Measurements from ENCODE around the gene CZIB. TPM values are rescaled to one million over a fixed set of nuclear protein-coding genes. Genes with fewer than 3 reads are reported as not detected.

Gene CZIB
- total and polyA plus RNA-seq, 2 of the 4 experiments (the other 2 are of a cell fraction) = 41.0 to 58.9 TPM

DNA sequence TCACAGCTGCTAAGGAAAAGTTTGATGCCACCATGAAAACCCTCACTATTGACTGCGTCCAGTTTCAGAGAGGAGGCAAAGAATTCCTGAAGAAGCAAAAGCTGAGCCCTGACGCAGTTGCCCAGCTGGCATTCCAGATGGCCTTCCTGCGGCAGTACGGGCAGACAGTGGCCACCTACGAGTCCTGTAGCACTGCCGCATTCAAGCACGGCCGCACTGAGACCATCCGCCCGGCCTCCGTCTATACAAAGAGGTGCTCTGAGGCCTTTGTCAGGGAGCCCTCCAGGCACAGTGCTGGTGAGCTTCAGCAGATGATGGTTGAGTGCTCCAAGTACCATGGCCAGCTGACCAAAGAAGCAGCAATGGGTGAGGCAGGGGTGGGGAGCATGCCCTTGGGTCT, 9.5 kb downstream of the CZIB start:
- H2BK120ac ChIP-seq (ENCODE audit: low read depth, low read length) = no peak overlapping the region
- H2BK15ac ChIP-seq (ENCODE audit: low read depth, low read length) = no peak overlapping the region
- no peak overlapping the region for H3K14ac ChIP-seq (replicated peaks; ENCODE audit: low read depth, low read length)
- ATAC-seq (ENCODE audit: low read depth) (no peak), DNase-seq (no peak)
- no peak overlapping the region for H3K4me3 ChIP-seq (ENCODE audit: insufficient read depth, low read depth, low read length)
- peaks cover 3% of the 10 kb centered on the region for H3K9me3 ChIP-seq (ENCODE audit: control insufficient read depth, insufficient read depth, low read length)
- H4K20me1 ChIP-seq (ENCODE audit: insufficient read depth, low read length) = no peaks in the 10 kb centered on the region
- peaks cover 53% of the 10 kb centered on the region for H3K36me3 ChIP-seq (ENCODE audit: control insufficient read depth, insufficient read depth, low read length)
- H3K9ac ChIP-seq (ENCODE audit: low read depth, low read length) = no peak overlapping the region
- intact Hi-C loops (cut with micrococcal nuclease) (no loop called here), dilution Hi-C loops (cut with HindIII; ENCODE audit: low sequenced_read_pairs, unreplicated experiment) (no loop called here), in situ Hi-C loops (cut with MboI; ENCODE audit: low sequenced_read_pairs) (no loop called here)
- no peak overlapping the region for H3K4me2 ChIP-seq (ENCODE audit: low read depth, low read length)
- no peak overlapping the region for H3K56ac ChIP-seq (ENCODE audit: extremely low read depth, insufficient read depth, low read length)
- H4K8ac ChIP-seq (ENCODE audit: low read depth in 2 of 2, low read length in 2 of 2) = no peak overlapping the region
- no peak overlapping the region for H4K5ac ChIP-seq (ENCODE audit: low read depth, low read length)
- no peaks in the 10 kb centered on the region for H3K4me1 ChIP-seq (ENCODE audit: control insufficient read depth, insufficient read depth, low read length)
- no peak overlapping the region for H3K18ac ChIP-seq (ENCODE audit: low read depth, low read length)
- H2BK20ac ChIP-seq (ENCODE audit: low read depth, low read length) = no peak overlapping the region
- CTCF ChIA-PET = no interaction called here
- no peak overlapping the region for H2AFZ ChIP-seq (replicated peaks; ENCODE audit: low read length, poor library complexity)
- no peak for TF ChIP-seq MAFK (IDR thresholded peaks at IDR 0.05; ENCODE audit: low read depth, low read length)
- no peak for TF ChIP-seq MXI1 (IDR thresholded peaks at IDR 0.05; ENCODE audit: borderline replicate concordance, low read depth, low read length)
- TF ChIP-seq, protein P1, sequence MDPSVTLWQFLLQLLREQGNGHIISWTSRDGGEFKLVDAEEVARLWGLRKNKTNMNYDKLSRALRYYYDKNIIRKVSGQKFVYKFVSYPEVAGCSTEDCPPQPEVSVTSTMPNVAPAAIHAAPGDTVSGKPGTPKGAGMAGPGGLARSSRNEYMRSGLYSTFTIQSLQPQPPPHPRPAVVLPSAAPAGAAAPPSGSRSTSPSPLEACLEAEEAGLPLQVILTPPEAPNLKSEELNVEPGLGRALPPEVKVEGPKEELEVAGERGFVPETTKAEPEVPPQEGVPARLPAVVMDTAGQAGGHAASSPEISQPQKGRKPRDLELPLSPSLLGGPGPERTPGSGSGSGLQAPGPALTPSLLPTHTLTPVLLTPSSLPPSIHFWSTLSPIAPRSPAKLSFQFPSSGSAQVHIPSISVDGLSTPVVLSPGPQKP (IDR thresholded peaks at IDR 0.05; ENCODE audit: borderline replicate concordance, low read depth, low read length) = no peak
- TF ChIP-seq, protein P2, sequence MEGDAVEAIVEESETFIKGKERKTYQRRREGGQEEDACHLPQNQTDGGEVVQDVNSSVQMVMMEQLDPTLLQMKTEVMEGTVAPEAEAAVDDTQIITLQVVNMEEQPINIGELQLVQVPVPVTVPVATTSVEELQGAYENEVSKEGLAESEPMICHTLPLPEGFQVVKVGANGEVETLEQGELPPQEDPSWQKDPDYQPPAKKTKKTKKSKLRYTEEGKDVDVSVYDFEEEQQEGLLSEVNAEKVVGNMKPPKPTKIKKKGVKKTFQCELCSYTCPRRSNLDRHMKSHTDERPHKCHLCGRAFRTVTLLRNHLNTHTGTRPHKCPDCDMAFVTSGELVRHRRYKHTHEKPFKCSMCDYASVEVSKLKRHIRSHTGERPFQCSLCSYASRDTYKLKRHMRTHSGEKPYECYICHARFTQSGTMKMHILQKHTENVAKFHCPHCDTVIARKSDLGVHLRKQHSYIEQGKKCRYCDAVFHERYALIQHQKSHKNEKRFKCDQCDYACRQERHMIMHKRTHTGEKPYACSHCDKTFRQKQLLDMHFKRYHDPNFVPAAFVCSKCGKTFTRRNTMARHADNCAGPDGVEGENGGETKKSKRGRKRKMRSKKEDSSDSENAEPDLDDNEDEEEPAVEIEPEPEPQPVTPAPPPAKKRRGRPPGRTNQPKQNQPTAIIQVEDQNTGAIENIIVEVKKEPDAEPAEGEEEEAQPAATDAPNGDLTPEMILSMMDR (conservative IDR thresholded peaks at IDR 0.05; ENCODE audit: low read depth, low read length) = no peak
- TF ChIP-seq RFX5 (IDR thresholded peaks at IDR 0.05; ENCODE audit: low read depth, low read length) = no peak
- TF ChIP-seq CEBPB (IDR thresholded peaks at IDR 0.05; ENCODE audit: low read depth, low read length) = no peak
- no peak for TF ChIP-seq NFE2L2 (IDR thresholded peaks at IDR 0.05; ENCODE audit: low read depth, low read length)
- TF ChIP-seq, protein P3, sequence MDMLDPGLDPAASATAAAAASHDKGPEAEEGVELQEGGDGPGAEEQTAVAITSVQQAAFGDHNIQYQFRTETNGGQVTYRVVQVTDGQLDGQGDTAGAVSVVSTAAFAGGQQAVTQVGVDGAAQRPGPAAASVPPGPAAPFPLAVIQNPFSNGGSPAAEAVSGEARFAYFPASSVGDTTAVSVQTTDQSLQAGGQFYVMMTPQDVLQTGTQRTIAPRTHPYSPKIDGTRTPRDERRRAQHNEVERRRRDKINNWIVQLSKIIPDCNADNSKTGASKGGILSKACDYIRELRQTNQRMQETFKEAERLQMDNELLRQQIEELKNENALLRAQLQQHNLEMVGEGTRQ (IDR thresholded peaks at IDR 0.05; ENCODE audit: low read depth, low read length) = no peak
- TF ChIP-seq BHLHE40 (IDR thresholded peaks at IDR 0.05; ENCODE audit: low read depth, low read length) = no peak
- TF ChIP-seq RCOR1 (IDR thresholded peaks at IDR 0.05; ENCODE audit: insufficient replicate concordance, low read length) = no peak
- no peak for TF ChIP-seq SMC3 (IDR thresholded peaks at IDR 0.05; ENCODE audit: low read depth, low read length)
- TF ChIP-seq RAD21 (IDR thresholded peaks at IDR 0.05; ENCODE audit: low read length) = no peak
- TF ChIP-seq CHD1 (IDR thresholded peaks at IDR 0.05; ENCODE audit: low read depth, low read length) = no peak
- no peak for TF ChIP-seq FOS (IDR thresholded peaks at IDR 0.05; ENCODE audit: low read depth, low read length)
- no peak for TF ChIP-seq POLR2A (IDR thresholded peaks at IDR 0.05; ENCODE audit: low read depth, low read length)
- no peak for TF ChIP-seq MAZ (IDR thresholded peaks at IDR 0.05; ENCODE audit: borderline replicate concordance, low read depth, low read length)
- no peak overlapping the region for H3K23ac ChIP-seq (ENCODE audit: low read depth, low read length)
- POLR2A ChIA-PET (ENCODE audit: unreplicated experiment) = no interaction called here
- no peaks in the 10 kb centered on the region for H3K9me1 ChIP-seq (ENCODE audit: insufficient read depth, low read length)
- H2AK5ac ChIP-seq (ENCODE audit: low read depth, low read length) = no peak overlapping the region
- no peak overlapping the region for H4K91ac ChIP-seq (ENCODE audit: insufficient read depth, low read depth, low read length)
- H2BK5ac ChIP-seq (ENCODE audit: low read depth, low read length, poor library complexity, severe bottlenecking) = no peak overlapping the region
- H3K27ac ChIP-seq (ENCODE audit: insufficient read depth, low read length) = no peak overlapping the region
- peaks cover 4 to 5% of the 10 kb centered on the region in 2 experiments for H3K79me1 ChIP-seq (ENCODE audit: low read depth in 1 of 2, low read length in 2 of 2)
- no peak overlapping the region for H3K4ac ChIP-seq (ENCODE audit: low read depth, low read length)
- H2AK9ac ChIP-seq (replicated peaks; ENCODE audit: low read depth, low read length, poor library complexity) = no peak overlapping the region
- H3K27me3 ChIP-seq (ENCODE audit: control insufficient read depth, insufficient read depth, low read length) = no peaks in the 10 kb centered on the region
- no TSS peak for BruUV-seq (replicated peaks)
- WGBS, 2 experiments (ENCODE audit: extremely low coverage in 2 of 2, insufficient read length in 1 of 2) = 100% methylated on average over 8 of the region's 11 CpGs; no CpG with 5 or more reads in 1 of the 2 experiments

All from IMR-90 (cell line).